IPS-20b (cell line): ENCODE measurements around the gene TNS1.
"Not testable (repeated sequence)": the region's sequence is repeated elsewhere in the genome, so short reads cannot be mapped to it uniquely, and the experiment has no call there.

ENCODE experiments used
- H3K27ac ChIP-seq: one replicate; pipeline ENCODE4 v1.5.1; 2013; ENCODE audit warnings: low read length
- H3K27me3 ChIP-seq: 2 replicates; pipeline ENCODE4 v1.6.1; 2013; ENCODE audit warnings: mild to moderate bottlenecking, low read length, inconsistent platforms; ENCODE audit not compliant: insufficient read depth
- H3K36me3 ChIP-seq: 2 replicates; pipeline ENCODE4 v1.6.1; 2013; ENCODE audit warnings: low read depth, mild to moderate bottlenecking, inconsistent platforms, low read length, moderate library complexity; ENCODE audit not compliant: insufficient read depth
- H3K4me1 ChIP-seq: 2 replicates; pipeline ENCODE4 v1.6.1; 2013; ENCODE audit warnings: mild to moderate bottlenecking, control low read depth, inconsistent platforms, low read length, moderate library complexity; ENCODE audit not compliant: insufficient read depth
- H3K4me3 ChIP-seq: 2 replicates; pipeline ENCODE4 v1.5.1; 2013; ENCODE audit warnings: mild to moderate bottlenecking, low read length, inconsistent platforms
- H3K9ac ChIP-seq: 2 replicates; pipeline ENCODE4 v1.6.1; 2013; ENCODE audit warnings: low read depth, mild to moderate bottlenecking, inconsistent platforms, low read length, moderate library complexity
- H3K9me3 ChIP-seq: 2 replicates; pipeline ENCODE4 v1.6.1; 2013; ENCODE audit warnings: mild to moderate bottlenecking, low read depth, low read length, inconsistent platforms; ENCODE audit not compliant: insufficient read depth

TNS1 gene

DNA sequence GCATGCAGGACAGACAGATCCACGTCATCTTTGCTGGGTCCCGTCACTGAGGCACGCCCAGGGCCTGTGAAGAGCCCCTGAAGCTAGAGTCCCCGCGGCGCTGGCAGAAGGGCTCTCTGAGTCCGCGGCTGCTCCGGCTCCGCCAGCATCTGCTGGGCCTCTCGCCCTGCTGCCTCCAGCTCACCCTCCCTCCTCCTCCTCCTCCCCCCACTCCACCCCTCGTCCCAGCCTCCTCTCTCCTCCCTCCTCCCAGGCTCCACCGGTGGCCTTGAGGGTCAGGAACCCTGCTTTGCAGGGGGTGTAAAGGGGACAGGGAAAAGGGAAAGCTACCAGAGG is at the start of gene TNS1:
TSS of gene TNS1 (minus strand) at position 151 of the 336 bp plus-strand sequence. CDS start at position 28, 123 bp downstream.
- Histone ChIP-seq H3K9ac (no peak within 1 kb of the TSS), H3K36me3 (no peaks in the 10 kb centered on the region), H3K4me1 (peaks cover 2% of the 10 kb centered on the region; the same call in 1 of the 2 replicates), H3K27ac (no peak within 1 kb of the TSS), H3K27me3 (peaks cover 6% of the 10 kb centered on the region; the same call in 1 of the 2 replicates), H3K4me3 (no peak within 1 kb of the TSS), H3K9me3 (no peaks in the 10 kb centered on the region)

GRCh38 chr2:218051903-218052302 is 49.1 kb upstream of the TNS1 start:
- Histone ChIP-seq H3K27me3 (no peaks in the 10 kb centered on the region), H3K9ac (no peak overlapping the region), H3K36me3 (no peaks in the 10 kb centered on the region), H3K4me3 (no peak overlapping the region), H3K9me3 (no peaks in the 10 kb centered on the region), H3K4me1 (no peaks in the 10 kb centered on the region), H3K27ac (no peak overlapping the region)

GRCh38 chr2:218047536-218048225 is 44.9 kb upstream of the TNS1 start:
- Histone ChIP-seq H3K9me3 (no peaks in the 10 kb centered on the region; the same call in 1 of the 2 replicates), H3K27ac (no peak overlapping the region), H3K9ac (no peak overlapping the region), H3K36me3 (no peaks in the 10 kb centered on the region), H3K27me3 (no peaks in the 10 kb centered on the region), H3K4me1 (no peaks in the 10 kb centered on the region), H3K4me3 (no peak overlapping the region)

DNA sequence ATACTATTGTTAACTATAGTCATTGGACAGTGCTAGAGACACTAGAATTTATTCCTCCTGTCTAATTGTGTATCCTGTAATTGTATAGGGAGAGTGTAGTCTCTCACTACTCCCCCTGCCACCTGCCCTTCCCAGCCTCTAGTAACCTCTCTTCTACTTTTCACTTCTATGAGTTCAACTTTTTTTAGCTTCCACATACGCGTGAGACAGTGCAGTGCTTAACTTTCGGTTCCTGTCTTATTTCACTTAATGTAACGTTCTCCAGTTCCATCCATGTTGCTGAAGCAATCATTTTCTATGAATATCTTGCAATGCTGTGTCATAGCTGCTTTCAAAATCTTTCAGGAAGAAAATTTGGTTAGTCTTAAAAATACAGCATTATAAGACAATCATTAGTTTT is 43.4 kb upstream of the TNS1 start:
- H3K4me3 ChIP-seq, result no peak overlapping the region
- H3K9me3 ChIP-seq, result no peaks in the 10 kb centered on the region; the same call in 1 of the 2 replicates
- H3K4me1 ChIP-seq, result no peaks in the 10 kb centered on the region
- H3K27ac ChIP-seq, result no peak overlapping the region
- peaks cover 3% of the 10 kb centered on the region; the same call in 1 of the 2 replicates for H3K27me3 ChIP-seq
- H3K9ac ChIP-seq, result no peak overlapping the region
- no peaks in the 10 kb centered on the region for H3K36me3 ChIP-seq

DNA sequence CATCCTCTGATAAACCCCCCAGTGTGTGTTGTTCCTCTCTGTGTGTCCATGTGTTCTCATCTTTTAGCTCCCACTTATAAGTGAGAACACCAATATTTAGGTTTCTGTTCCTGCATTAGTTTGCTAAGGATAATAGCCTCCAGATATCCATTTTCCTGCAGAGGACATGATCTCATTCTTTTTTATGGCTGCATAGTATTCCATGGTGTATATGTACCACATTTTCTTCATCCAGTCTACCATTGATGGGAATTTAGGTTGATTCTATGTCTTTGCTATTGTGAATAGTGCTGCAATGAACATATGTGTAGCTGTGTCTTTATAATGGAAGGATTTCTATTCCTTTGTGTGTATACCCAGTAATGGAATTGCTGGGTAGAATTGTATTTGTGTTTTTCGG is 41.8 kb upstream of the TNS1 start:
- H3K27ac ChIP-seq, H3K4me1 ChIP-seq, H3K4me3 ChIP-seq, H3K9me3 ChIP-seq, H3K36me3 ChIP-seq, H3K9ac ChIP-seq, H3K27me3 ChIP-seq: not testable (repeated sequence)

DNA sequence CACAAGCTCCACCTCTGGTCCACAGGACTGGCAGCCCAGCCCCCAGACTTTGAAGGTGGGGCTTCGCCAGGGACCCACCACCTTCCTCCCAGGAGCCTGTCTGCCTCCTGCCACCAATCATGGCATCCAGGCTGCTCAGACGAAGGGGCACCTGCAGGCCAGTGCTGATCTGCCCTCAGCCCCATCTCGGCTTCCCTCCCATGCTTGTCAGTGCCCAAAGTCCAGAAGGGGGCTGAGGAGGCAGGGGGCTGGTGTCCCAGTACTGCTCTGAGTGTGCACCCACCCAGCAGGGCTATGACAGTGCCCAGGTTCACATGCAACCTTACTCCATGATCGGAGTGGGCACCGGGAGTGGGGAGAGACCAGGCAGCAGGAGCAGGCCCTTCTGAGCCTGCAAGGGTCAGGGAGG is 40.9 kb upstream of the TNS1 start:
- Histone ChIP-seq H3K36me3 (no peaks in the 10 kb centered on the region), H3K4me1 (no peaks in the 10 kb centered on the region), H3K27ac (no peak overlapping the region), H3K27me3 (peaks cover 3% of the 10 kb centered on the region; the same call in 1 of the 2 replicates), H3K9ac (no peak overlapping the region), H3K9me3 (no peaks in the 10 kb centered on the region; the same call in 1 of the 2 replicates), H3K4me3 (no peak overlapping the region)

DNA sequence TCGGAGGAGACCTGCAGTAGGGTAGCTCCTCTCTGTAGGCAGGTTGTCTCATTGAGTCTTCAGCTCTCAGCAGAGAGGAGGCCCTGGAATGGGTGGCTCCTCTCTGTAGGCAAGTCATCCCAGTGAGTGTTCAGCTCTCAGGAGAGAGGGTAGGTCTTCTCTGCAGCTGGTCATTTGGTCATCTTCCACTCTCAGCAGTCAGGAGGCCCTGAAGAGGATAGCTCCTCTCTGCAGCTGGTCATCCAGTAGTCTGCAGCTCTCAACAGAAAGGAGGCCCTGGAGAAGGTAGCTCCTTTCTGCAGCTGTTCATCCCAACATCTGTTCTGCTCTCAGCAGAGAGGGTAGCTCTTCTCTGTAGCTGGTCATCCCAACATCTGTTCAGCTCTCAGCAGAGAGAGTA is 40.3 kb upstream of the TNS1 start:
- Histone ChIP-seq H3K4me3 (no peak overlapping the region), H3K4me1 (no peaks in the 10 kb centered on the region), H3K36me3 (no peaks in the 10 kb centered on the region), H3K27me3 (peaks cover 3% of the 10 kb centered on the region; the same call in 1 of the 2 replicates), H3K27ac (no peak overlapping the region), H3K9ac (no peak overlapping the region), H3K9me3 (no peaks in the 10 kb centered on the region; the same call in 1 of the 2 replicates)

DNA sequence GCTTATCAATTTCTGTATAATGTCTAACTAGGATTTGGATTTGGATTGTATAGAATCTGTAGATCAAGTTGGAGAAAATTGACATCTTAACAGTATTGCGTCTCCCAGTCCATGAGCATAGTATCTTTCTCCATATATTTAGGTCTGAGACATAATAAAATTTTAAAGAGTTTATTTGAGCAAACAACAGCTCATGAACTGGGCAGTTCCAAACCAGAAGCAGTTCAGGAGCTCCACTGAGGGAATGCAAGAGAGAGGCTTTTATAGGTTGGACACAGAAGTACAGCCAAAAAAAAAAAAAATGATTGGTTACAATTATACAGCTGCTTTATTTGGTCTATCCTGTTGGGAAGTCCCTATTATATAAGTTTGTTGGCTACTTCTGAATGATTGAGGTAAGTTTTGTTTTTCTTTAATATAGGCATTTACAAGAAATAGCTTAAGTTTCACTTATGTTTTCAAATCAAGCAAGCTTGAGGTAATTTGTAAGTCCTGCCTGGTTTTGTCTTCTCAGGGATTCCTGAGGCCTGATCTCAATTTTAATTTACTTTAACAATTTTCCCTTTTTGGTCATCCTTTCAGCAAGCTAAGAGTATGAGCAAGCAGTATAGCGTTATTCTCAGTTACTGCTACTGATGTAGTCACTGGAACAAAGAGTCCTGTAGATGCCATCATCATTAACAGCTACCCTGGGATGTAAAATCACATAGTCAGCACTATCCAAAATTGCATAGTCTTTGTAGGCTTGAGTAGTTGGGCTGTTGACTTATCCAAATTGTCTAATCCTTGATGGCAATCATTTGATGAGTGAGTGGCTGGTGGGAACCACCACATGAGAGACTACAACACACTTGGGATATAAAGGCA is 38.7 kb upstream of the TNS1 start:
- Histone ChIP-seq H3K4me3 (no peak overlapping the region), H3K4me1 (no peaks in the 10 kb centered on the region), H3K27me3 (peaks cover 7% of the 10 kb centered on the region; the same call in 1 of the 2 replicates), H3K9ac (no peak overlapping the region), H3K9me3 (no peaks in the 10 kb centered on the region; the same call in 1 of the 2 replicates), H3K27ac (no peak overlapping the region), H3K36me3 (no peaks in the 10 kb centered on the region)

- H3K27me3 ChIP-seq, result peaks cover 7% of the 10 kb centered on the region; the same call in 1 of the 2 replicates
- no peaks in the 10 kb centered on the region for H3K4me1 ChIP-seq
- H3K27ac ChIP-seq, result no peak overlapping the region
- no peaks in the 10 kb centered on the region; the same call in 1 of the 2 replicates for H3K9me3 ChIP-seq
- H3K4me3 ChIP-seq, result no peak overlapping the region
- no peak overlapping the region for H3K9ac ChIP-seq
- no peaks in the 10 kb centered on the region for H3K36me3 ChIP-seq
Observed at GRCh38 chr2:218040883-218041282, 38.1 kb upstream of the TNS1 start.

GRCh38 chr2:218039171-218039570 is 36.4 kb upstream of the TNS1 start:
- Histone ChIP-seq H3K9ac (no peak overlapping the region), H3K27ac (no peak overlapping the region), H3K36me3 (no peaks in the 10 kb centered on the region), H3K4me3 (no peak overlapping the region), H3K9me3 (no peaks in the 10 kb centered on the region; the same call in 1 of the 2 replicates), H3K4me1 (no peaks in the 10 kb centered on the region), H3K27me3 (peaks cover 13% of the 10 kb centered on the region)

GRCh38 chr2:218036371-218036770 is 33.6 kb upstream of the TNS1 start:
- Histone ChIP-seq H3K9me3 (no peaks in the 10 kb centered on the region), H3K9ac (no peak overlapping the region), H3K27ac (no peak overlapping the region), H3K4me1 (no peaks in the 10 kb centered on the region), H3K27me3 (peaks cover 35% of the 10 kb centered on the region), H3K36me3 (no peaks in the 10 kb centered on the region), H3K4me3 (no peak overlapping the region)
